ENCODE measurements around the gene CFAP161. TPM values are rescaled to one million over a fixed set of nuclear protein-coding genes. Genes with fewer than 3 reads are reported as not detected.
A peak's percentile ranks its signal among the peaks of the same experiment; 100 is the strongest.
"Not testable (repeated sequence)": the region's sequence is repeated elsewhere in the genome, so short reads cannot be mapped to it uniquely, and the experiment has no call there.

CFAP161 gene
- total RNA-seq, 1 experiment from 2014 or later, result not detected

DNA sequence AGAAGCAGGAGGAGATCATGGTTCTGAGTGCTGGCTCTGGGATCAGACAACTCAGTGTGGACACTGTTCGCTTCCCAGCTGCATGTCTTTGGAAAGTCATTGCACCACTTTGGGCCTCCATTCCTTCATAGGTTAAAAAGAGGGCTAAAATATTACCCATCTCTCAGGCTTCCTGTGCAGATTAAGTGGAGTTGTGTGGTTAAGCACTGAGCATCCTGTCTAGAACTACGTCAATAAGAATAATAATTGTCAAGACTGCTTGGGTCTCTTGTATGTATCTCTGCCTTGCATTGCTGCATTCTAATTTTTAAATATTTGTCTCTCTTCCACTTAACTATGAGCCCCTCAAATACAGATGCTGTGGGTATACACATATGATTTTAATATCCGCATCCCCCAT lies 22.3 kb downstream of the CFAP161 start:
- TF ChIP-seq, protein P1, sequence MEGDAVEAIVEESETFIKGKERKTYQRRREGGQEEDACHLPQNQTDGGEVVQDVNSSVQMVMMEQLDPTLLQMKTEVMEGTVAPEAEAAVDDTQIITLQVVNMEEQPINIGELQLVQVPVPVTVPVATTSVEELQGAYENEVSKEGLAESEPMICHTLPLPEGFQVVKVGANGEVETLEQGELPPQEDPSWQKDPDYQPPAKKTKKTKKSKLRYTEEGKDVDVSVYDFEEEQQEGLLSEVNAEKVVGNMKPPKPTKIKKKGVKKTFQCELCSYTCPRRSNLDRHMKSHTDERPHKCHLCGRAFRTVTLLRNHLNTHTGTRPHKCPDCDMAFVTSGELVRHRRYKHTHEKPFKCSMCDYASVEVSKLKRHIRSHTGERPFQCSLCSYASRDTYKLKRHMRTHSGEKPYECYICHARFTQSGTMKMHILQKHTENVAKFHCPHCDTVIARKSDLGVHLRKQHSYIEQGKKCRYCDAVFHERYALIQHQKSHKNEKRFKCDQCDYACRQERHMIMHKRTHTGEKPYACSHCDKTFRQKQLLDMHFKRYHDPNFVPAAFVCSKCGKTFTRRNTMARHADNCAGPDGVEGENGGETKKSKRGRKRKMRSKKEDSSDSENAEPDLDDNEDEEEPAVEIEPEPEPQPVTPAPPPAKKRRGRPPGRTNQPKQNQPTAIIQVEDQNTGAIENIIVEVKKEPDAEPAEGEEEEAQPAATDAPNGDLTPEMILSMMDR (IDR thresholded peaks at IDR 0.05; ENCODE audit: unreplicated experiment), result no peak
- POLR2A ChIA-PET, result interaction anchor here (0.8 to 2.5 kb wide), 5 partner anchors 14 to 110 kb away, joined by 3 to 6 read pairs (median 4); no protein-coding TSS in a partner anchor
- intact Hi-C loops (cut with micrococcal nuclease), result loop anchor here (5.0 kb wide), 1 partner anchor 246 kb away; no protein-coding TSS in a partner anchor

DNA sequence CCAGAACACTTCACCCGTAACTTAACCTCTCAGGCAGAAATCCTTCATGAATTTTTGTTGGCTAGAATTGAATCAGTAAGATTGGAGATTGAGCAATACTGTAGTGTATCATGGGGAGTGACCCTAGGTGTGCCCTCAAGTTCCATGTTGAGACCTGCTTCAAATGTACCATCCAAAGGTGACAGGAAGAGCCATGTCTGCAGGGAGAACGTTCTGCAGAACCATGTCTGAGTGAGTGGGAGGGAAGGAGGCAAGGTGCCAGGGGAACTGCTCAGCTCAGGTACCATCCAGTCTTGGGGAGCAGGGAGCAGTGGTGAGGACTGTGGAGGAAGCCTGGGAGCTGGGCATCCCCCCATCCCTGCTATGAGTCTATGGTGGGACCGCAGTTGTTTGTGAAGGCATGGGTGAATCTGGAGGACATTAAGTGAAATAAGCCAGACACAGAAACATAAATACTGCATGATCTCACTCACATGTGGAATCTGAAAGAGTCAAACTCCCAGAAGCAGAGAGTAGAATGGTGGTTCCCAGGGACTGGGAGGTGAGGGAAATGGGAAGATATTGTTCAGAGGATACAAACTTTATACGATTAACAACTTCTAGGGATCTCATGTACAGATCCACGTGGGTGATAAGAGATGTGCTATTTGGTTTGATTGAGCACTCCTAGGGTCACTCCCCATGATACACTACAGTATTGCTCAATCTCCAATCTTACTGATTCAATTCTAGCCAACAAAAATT lies 23.3 kb downstream of the CFAP161 start:
- no peaks in the 10 kb centered on the region for H3K36me3 Mint-ChIP-seq (ENCODE audit: insufficient read depth, unreplicated experiment)
- intact Hi-C loops (cut with micrococcal nuclease), result loop anchor here (5.0 kb wide), 1 partner anchor 245 kb away; no protein-coding TSS in a partner anchor
- TF ChIP-seq, protein P1 (IDR thresholded peaks at IDR 0.05; ENCODE audit: unreplicated experiment), result no peak
- CTCF ChIA-PET, result interaction anchor here (0.6 to 18.4 kb wide), 16 partner anchors 11 to 532 kb away, joined by 3 to 271 read pairs (median 4); no protein-coding TSS in a partner anchor
- BruUV-seq (replicated peaks), result no TSS peak
- peaks cover 48% of the 10 kb centered on the region for H3K4me1 Mint-ChIP-seq (ENCODE audit: insufficient read depth, unreplicated experiment)
- no peaks in the 10 kb centered on the region for H3K9me3 Mint-ChIP-seq (ENCODE audit: unreplicated experiment)
- H3K4me3 Mint-ChIP-seq (ENCODE audit: unreplicated experiment), result peak overlapping the region; percentile 13
- no peaks in the 10 kb centered on the region for H3K27me3 Mint-ChIP-seq (ENCODE audit: insufficient read depth, unreplicated experiment)
- peak; percentile 81 for DNase-seq (ENCODE audit: unreplicated experiment)
- POLR2A ChIA-PET, result interaction anchor here (0.8 to 2.5 kb wide), 4 partner anchors 10 to 97 kb away, joined by 3 to 7 read pairs (median 4); no protein-coding TSS in a partner anchor
- peak overlapping the region; percentile 69 for H3K27ac Mint-ChIP-seq (ENCODE audit: low read depth, unreplicated experiment)

More for the DNA sequence above, 22.3 kb downstream of the CFAP161 start:
- H3K27me3 Mint-ChIP-seq (ENCODE audit: insufficient read depth, unreplicated experiment), result no peaks in the 10 kb centered on the region
- DNase-seq (ENCODE audit: unreplicated experiment), result no peak
- no peaks in the 10 kb centered on the region for H3K36me3 Mint-ChIP-seq (ENCODE audit: insufficient read depth, unreplicated experiment)
- CTCF ChIA-PET, result interaction anchor here (0.6 to 18.4 kb wide), 29 partner anchors 8 to 898 kb away, joined by 3 to 271 read pairs (median 3); no protein-coding TSS in a partner anchor
- no TSS peak for BruUV-seq (replicated peaks)
- peaks cover 40% of the 10 kb centered on the region for H3K4me1 Mint-ChIP-seq (ENCODE audit: insufficient read depth, unreplicated experiment)
- no peaks in the 10 kb centered on the region for H3K9me3 Mint-ChIP-seq (ENCODE audit: unreplicated experiment)
- no peak overlapping the region for H3K27ac Mint-ChIP-seq (ENCODE audit: low read depth, unreplicated experiment)
- H3K4me3 Mint-ChIP-seq (ENCODE audit: unreplicated experiment), result no peak overlapping the region

DNA sequence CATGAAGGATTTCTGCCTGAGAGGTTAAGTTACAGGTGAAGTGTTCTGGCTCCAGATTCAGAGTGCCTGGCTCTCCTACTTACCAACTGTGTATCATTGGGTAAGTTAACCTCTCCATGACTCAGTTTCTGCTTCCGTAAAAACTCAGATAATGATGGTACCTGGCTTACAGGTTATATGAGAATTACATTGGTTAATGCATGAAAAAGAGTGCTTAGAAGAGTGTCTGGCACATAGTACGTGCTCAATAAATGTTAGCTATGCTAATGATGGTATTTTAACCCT lies 23.8 kb downstream of the CFAP161 start:
- DNase-seq (ENCODE audit: unreplicated experiment), result no peak
- H3K4me3 Mint-ChIP-seq (ENCODE audit: unreplicated experiment), result no peak overlapping the region
- H3K36me3 Mint-ChIP-seq (ENCODE audit: insufficient read depth, unreplicated experiment), result no peaks in the 10 kb centered on the region
- H3K9me3 Mint-ChIP-seq (ENCODE audit: unreplicated experiment), result no peaks in the 10 kb centered on the region
- intact Hi-C loops (cut with micrococcal nuclease), result loop anchor here (5.0 kb wide), 1 partner anchor 244 kb away; no protein-coding TSS in a partner anchor
- no TSS peak for BruUV-seq (replicated peaks)
- ChIA-PET CTCF (interaction anchor here (0.6 to 18.4 kb wide), 6 partner anchors 13 to 531 kb away, joined by 3 to 271 read pairs (median 4); no protein-coding TSS in a partner anchor), POLR2A (interaction anchor here (1.0 to 2.5 kb wide), 3 partner anchors 9 to 97 kb away, joined by 3 to 7 read pairs (median 6); no protein-coding TSS in a partner anchor)
- TF ChIP-seq, protein P1 (IDR thresholded peaks at IDR 0.05; ENCODE audit: unreplicated experiment), result no peak
- peak overlapping the region; percentile 69 for H3K27ac Mint-ChIP-seq (ENCODE audit: low read depth, unreplicated experiment)
- peaks cover 49% of the 10 kb centered on the region for H3K4me1 Mint-ChIP-seq (ENCODE audit: insufficient read depth, unreplicated experiment)
- no peaks in the 10 kb centered on the region for H3K27me3 Mint-ChIP-seq (ENCODE audit: insufficient read depth, unreplicated experiment)

DNA sequence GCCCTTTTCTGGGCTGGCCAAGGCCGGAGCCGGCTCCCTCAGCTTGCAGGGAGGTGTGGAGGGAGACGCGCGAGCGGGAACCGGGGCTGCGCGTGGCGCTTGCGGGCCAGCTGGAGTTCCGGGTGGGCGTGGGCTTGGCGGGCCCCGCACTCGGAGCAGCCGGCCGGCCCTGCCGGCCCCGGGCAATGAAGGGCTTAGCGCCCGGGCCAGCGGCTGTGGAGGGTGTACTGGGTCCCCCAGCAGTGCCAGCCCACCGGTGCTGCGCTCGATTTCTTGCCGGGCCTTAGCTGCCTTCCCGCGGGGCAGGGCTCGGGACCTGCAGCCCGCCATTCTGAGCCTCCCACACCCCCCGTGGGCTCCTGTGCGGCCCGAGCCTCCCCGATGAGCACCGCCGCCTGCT lies 24.5 kb downstream of the CFAP161 start:
- peaks cover 46% of the 10 kb centered on the region for H3K4me1 Mint-ChIP-seq (ENCODE audit: insufficient read depth, unreplicated experiment)
- CTCF ChIA-PET, result interaction anchor here (0.6 to 18.4 kb wide), 6 partner anchors 12 to 1129 kb away, joined by 3 to 271 read pairs (median 4); no protein-coding TSS in a partner anchor
- POLR2A ChIA-PET; H3K27ac Mint-ChIP-seq (ENCODE audit: low read depth, unreplicated experiment); H3K4me3 Mint-ChIP-seq (ENCODE audit: unreplicated experiment); DNase-seq (ENCODE audit: unreplicated experiment); H3K9me3 Mint-ChIP-seq (ENCODE audit: unreplicated experiment); BruUV-seq (replicated peaks); H3K27me3 Mint-ChIP-seq (ENCODE audit: insufficient read depth, unreplicated experiment); H3K36me3 Mint-ChIP-seq (ENCODE audit: insufficient read depth, unreplicated experiment): not testable (repeated sequence)
- intact Hi-C loops (cut with micrococcal nuclease), result loop anchor here (5.0 kb wide), 1 partner anchor 244 kb away; no protein-coding TSS in a partner anchor

Data from MCF 10A (cell line).